Measurements from ENCODE around the gene PWWP2B.

PWWP2B gene

GRCh38 chr10:132459301-132460003 is 62.5 kb downstream of the PWWP2B start:
- DNase-seq (ENCODE audit: low read depth): no peak

GRCh38 chr10:132460071-132460470 is 63.1 kb downstream of the PWWP2B start:
- no peak for DNase-seq (ENCODE audit: low read depth)

GRCh38 chr10:132460691-132461090 is 63.7 kb downstream of the PWWP2B start:
- no peak for DNase-seq (ENCODE audit: low read depth)

DNA sequence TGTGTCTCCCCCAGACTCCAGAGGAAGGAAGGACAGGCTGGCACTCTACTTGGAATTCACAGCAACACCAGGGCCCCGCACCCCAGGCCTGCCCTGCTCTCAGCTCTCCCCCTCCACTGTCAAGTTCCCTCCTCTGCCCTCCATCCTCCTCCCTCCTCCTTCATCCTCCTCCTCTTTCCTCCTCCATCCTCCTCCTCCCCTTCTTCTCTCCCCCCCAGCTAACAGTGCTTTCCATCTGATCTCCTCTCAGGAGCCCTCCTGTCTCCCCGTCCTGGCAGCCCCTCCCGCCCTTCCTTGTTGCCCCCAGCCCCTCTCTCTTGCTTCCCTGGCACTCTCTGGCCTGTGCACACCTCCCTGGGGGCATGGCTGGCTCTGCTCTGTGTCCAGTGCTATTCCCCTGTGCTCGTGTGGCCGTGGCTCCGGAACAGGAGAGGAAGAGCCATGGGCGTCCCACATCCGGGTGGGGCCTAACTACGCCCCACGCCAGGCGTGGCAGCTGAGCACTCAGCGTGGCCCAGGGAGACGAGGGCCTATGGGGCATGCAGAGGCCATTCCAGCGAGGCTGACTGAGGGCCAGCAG is 64.2 kb downstream of the PWWP2B start:
- no peak for DNase-seq (ENCODE audit: low read depth)

GRCh38 chr10:132461683-132462231 is 64.8 kb downstream of the PWWP2B start:
- DNase-seq (ENCODE audit: low read depth): no peak

DNA sequence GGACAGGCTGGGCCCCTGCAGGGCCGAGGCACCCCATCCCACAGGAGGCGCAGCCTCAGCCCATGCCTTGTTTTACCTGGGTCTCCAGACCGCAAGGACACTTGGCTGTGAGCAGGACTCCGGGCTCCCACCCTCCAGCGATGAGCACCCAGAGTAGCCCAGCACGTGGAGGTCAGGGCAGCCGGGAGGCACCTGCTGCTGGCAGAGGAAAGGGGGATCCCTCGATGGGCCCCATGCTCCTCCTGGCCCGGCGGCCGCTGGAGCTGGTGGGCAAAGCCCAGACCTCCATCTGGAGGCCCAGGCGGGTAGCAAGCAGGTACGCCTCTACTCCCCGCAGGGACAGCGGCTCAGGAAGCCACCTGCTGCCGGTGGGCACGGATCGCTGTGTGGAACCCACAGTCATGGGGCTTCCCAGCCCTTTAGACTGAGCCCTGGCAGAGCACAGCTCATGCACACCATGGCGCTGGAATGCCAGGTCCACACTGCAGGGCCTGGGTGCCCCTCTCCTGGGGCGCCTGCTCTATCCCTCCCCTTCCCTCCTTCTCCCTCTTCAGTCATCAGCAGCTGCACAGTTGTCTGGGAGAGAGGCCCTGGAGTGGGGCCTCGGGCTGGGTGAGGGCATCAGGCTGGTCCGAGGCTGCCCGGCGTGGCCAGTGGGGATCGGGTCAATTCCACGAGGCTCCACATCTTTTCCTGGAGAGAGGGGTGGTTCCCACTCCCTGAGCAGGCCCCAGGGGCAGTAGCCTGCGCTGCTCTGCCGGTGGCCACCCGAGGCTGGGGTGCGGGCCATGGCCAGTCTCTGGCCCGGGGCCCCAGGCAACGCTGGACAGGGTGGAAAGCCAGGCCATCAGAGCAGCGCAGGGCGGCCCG is 65.7 kb downstream of the PWWP2B start:
- DNase-seq (ENCODE audit: low read depth): no peak

GRCh38 chr10:132463333-132464255 is 66.6 kb downstream of the PWWP2B start:
- no peak for DNase-seq (ENCODE audit: low read depth)

- no peak for DNase-seq (ENCODE audit: low read depth)
These were observed 67.5 kb downstream of the PWWP2B start for GRCh38 chr10:132464256-132465192.

DNA sequence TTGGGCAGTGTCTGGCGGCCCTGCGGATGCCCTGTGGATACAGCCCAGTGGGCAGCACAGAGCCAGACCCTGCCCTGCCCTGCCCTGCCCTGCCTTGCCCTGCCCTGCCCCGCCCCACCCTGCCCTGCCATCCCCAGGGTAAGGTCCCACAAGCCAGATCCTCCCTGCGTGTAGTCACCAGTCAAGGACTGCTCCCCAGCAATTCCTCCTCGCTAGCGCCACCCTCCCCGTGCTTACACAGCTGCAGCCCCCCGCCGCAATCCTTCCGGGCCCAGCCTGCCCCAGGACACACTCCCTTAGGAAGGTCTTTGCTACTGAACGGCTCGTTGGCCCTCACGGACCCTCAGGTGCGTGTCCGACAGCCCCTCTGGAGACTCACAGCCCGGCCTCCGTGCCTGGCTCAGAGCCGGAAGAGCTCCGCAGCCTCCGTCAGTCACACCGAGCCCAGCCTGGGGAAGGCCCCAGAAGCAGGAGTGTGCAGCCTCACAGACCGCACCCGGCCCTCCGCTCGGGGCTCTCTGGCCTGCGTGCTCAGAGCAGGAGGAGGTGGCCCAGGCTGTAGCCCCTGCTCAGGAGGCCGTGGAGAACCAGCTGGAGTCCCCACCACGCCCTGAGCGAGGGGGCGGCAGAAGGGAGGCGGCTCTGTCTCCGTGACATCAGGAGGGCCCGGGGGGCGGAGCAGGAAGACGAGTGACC is 68.3 kb downstream of the PWWP2B start:
- no peak for DNase-seq (ENCODE audit: low read depth)

GRCh38 chr10:132465889-132466519 is 69.0 kb downstream of the PWWP2B start:
- DNase-seq (ENCODE audit: low read depth): no peak

- DNase-seq (ENCODE audit: low read depth): no peak
These were observed 69.8 kb downstream of the PWWP2B start for GRCh38 chr10:132466520-132467463.
